Uterus (tissue), 4 donors: ENCODE measurements around the gene MAPK10. TPM values are rescaled to one million over a fixed set of nuclear protein-coding genes. Genes with fewer than 3 reads are reported as not detected.

Source experiments
- DNase-seq, 2 donors: peaks; one replicate each; pipeline ENCODE4 v3.0.0-alpha.2; 2019 to 2020
- H3K27ac ChIP-seq, 2 donors: fragments of 200-600 bp; sonication (generic); 1 replicate in 1 of 2; 2 replicates in 1 of 2; pipeline ENCODE4 v1.5.1; 2016 to 2018
- H3K27me3 ChIP-seq, 2 donors: fragments of 200-600 bp; sonication (generic); one replicate each; pipeline ENCODE4 v1.5.1; 2018 to 2019; ENCODE audit warnings: control low read depth in 1 of 2
- H3K36me3 ChIP-seq, 2 donors: fragments of 200-600 bp; sonication (generic); one replicate each; pipeline ENCODE4 v1.5.1; 2019; ENCODE audit warnings: control low read depth in 1 of 2
- H3K4me1 ChIP-seq, 2 donors: fragments of 200-600 bp; sonication (generic); one replicate each; pipeline ENCODE4 v1.5.1; 2018 to 2019; ENCODE audit warnings: control low read depth in 1 of 2
- H3K4me3 ChIP-seq, 2 donors: fragments of 200-600 bp; sonication (generic); 1 replicate in 1 of 2; 2 replicates in 1 of 2; pipeline ENCODE4 v1.5.1; 2018 to 2019; ENCODE audit warnings: mild to moderate bottlenecking in 1 of 2
- H3K9me3 ChIP-seq, 2 donors: fragments of 200-600 bp; sonication (generic); one replicate each; pipeline ENCODE4 v1.5.1; 2019; ENCODE audit warnings: control low read depth in 1 of 2
- POLR2A ChIP-seq, 2 donors: fragments of 450-650 bp; IDR thresholded peaks; one replicate each; pipeline ENCODE4 v1.6.1; 2016; ENCODE audit warnings: antibody characterized with exemption in 2 of 2, mild to moderate bottlenecking in 1 of 2, moderate library complexity in 1 of 2
- intact Hi-C: fragments of 100-400 bp; cut with DNase I; formaldehyde crosslinking; loops from one replicate; pipeline ENCODE4 v1.15.1; 2023; ENCODE audit warnings: low total_unique reads
- total RNA-seq, 4 donors: library from RNA; depleted of rRNA in 3 of 4; stranded (reverse); fragments of >200 nt in 3 of 4; gene quantifications; one replicate each; pipeline versions ENCODE4 v1.1.0 to v1.2.4, GENCODE V29; 2014 to 2023
- TF ChIP-seq, protein P1 (sequence below), 4 experiments: fragments of 200-600 bp in 2 of 4; fragments of 450-650 bp in 2 of 4; sonication (generic) in 2 of 4; IDR thresholded peaks; one replicate each; pipeline ENCODE4 v1.5.1; 2016 to 2019; ENCODE audit warnings: antibody characterized with exemption in 4 of 4, mild to moderate bottlenecking in 2 of 4, moderate library complexity in 1 of 4
- donor health status: DM: yes; HTN: yes; CAD: no.

MAPK10 gene
- total RNA-seq, 4 donors from 2014 or later, result 38.2 to 144 (median 73.0) TPM

DNA sequence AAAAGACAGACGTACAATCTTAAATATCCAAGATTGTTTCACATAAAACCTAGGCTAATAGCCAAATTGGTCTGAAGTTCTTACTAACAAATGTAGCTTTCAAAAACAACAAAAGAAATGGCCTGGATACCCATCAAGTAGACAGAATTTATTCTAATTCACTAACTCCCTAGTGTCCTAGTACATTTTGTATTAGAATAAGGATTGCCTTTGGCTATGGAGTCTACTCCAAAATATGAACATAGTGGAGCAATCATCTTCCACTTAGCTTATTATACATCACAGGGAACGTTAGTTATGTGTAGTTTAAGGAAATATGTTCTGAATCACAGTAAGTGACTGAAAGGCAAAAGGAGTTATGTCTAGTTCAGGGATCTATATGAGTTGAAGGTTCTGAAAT lies 81.7 kb downstream of the MAPK10 start:
- no peak overlapping the region for H3K27ac ChIP-seq
- H3K27me3 ChIP-seq, result no peaks in the 10 kb centered on the region
- TF ChIP-seq, protein P1, sequence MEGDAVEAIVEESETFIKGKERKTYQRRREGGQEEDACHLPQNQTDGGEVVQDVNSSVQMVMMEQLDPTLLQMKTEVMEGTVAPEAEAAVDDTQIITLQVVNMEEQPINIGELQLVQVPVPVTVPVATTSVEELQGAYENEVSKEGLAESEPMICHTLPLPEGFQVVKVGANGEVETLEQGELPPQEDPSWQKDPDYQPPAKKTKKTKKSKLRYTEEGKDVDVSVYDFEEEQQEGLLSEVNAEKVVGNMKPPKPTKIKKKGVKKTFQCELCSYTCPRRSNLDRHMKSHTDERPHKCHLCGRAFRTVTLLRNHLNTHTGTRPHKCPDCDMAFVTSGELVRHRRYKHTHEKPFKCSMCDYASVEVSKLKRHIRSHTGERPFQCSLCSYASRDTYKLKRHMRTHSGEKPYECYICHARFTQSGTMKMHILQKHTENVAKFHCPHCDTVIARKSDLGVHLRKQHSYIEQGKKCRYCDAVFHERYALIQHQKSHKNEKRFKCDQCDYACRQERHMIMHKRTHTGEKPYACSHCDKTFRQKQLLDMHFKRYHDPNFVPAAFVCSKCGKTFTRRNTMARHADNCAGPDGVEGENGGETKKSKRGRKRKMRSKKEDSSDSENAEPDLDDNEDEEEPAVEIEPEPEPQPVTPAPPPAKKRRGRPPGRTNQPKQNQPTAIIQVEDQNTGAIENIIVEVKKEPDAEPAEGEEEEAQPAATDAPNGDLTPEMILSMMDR (IDR thresholded peaks at IDR 0.05), result no peak
- no peak for TF ChIP-seq POLR2A (IDR thresholded peaks at IDR 0.05)
- H3K36me3 ChIP-seq, result no peaks in the 10 kb centered on the region
- H3K9me3 ChIP-seq, result no peaks in the 10 kb centered on the region
- intact Hi-C loops, result no loop called here
- DNase-seq, result no peak
- peaks cover 0 to 8% of the 10 kb centered on the region in 2 donors for H3K4me1 ChIP-seq
- no peak overlapping the region for H3K4me3 ChIP-seq

DNA sequence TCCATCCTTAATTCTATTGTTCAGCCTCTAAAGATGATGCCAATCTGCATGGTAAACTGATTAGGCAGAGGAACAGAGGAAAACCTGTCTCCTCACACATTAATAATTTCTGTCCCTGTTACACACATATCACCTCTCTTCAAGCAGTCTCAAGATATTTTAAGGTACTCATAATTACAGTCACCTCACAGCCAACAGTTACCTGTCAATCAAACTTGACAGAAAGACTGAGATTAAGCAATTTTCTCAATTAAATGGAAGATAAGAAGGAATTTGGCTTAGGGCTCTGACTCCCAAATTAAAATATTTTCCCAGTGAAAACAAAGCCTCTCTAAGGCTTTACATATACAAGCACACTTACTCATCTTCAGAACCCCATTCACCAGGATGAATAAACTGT lies 85.2 kb downstream of the MAPK10 start:
- H3K36me3 ChIP-seq, result no peaks in the 10 kb centered on the region
- no peak overlapping the region for H3K4me3 ChIP-seq
- DNase-seq, result no peak
- TF ChIP-seq, protein P1 (IDR thresholded peaks at IDR 0.05), result no peak
- TF ChIP-seq POLR2A (IDR thresholded peaks at IDR 0.05), result no peak
- no peaks in the 10 kb centered on the region for H3K4me1 ChIP-seq
- H3K9me3 ChIP-seq, result no peaks in the 10 kb centered on the region
- H3K27me3 ChIP-seq, result no peaks in the 10 kb centered on the region
- H3K27ac ChIP-seq, result no peak overlapping the region
- intact Hi-C loops, result no loop called here

DNA sequence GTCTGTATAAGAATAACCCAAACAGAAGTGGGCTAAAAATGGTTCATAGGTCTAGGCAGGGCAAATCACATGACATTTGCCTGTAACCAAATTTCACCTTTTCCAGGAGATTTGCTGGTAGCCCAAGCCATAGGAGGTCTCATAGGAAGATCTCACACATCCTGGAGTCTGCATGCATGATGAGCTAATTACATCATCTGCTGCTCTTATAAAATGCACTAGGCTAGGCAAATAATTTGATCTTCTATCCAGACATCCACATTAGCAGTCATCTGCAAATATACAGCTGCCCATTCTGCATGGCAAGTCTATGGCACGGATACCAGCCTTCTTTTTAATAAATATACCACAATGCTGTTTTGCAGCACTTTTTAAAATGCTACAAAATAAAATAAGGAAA lies 87.2 kb downstream of the MAPK10 start:
- DNase-seq, result no peak
- Histone ChIP-seq H3K36me3 (no peaks in the 10 kb centered on the region), H3K27me3 (no peaks in the 10 kb centered on the region), H3K4me1 (no peaks in the 10 kb centered on the region), H3K4me3 (no peak overlapping the region), H3K27ac (no peak overlapping the region), H3K9me3 (no peaks in the 10 kb centered on the region)
- intact Hi-C loops, result no loop called here
- TF ChIP-seq, protein P1 (IDR thresholded peaks at IDR 0.05), result no peak
- TF ChIP-seq POLR2A (IDR thresholded peaks at IDR 0.05), result no peak

DNA sequence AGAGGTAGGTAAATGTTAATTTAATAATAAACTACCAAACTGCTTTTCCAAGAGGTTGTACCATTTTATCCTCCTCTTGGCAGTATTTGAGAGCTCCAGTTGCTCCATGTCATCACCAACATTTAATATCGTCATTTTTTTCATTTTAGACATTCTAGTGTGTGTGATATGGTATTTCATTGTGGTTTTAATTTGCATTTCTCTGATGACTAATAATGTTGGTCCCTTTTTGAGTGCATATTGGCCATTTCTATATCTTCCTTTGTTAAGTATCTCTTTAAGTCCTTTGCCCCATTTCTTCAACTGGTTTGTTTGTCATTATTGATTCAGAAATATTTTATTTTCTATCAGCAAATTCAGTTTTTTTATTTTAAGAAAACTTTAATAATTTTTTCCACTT lies 88.8 kb downstream of the MAPK10 start:
- intact Hi-C loops, result no loop called here
- TF ChIP-seq POLR2A (IDR thresholded peaks at IDR 0.05), result no peak
- TF ChIP-seq, protein P1 (IDR thresholded peaks at IDR 0.05), result no peak
- DNase-seq, result no peak
- Histone ChIP-seq H3K27ac (no peak overlapping the region), H3K4me1 (no peaks in the 10 kb centered on the region), H3K9me3 (no peaks in the 10 kb centered on the region), H3K4me3 (no peak overlapping the region), H3K36me3 (no peaks in the 10 kb centered on the region), H3K27me3 (no peaks in the 10 kb centered on the region)

DNA sequence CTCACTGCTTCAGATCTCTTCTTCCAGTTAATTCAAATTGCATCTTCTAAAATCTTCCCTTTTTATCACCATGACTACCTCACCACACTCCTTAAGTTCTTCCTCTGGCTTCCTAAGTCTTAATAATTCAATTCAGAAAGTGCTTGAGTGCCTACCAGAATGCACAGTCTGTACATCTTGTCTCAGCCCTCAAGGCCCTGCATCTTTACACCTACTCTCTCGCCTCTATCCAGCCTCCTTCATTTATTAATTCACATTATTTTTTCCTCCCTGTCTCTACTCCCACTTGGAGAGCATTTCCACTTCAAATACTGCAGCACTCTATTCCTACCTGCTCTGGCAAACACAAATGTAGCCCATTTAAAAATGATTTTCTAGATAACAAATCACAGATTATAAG lies 90.5 kb downstream of the MAPK10 start:
- intact Hi-C loops, result no loop called here
- no peaks in the 10 kb centered on the region for H3K36me3 ChIP-seq
- no peak for DNase-seq
- H3K27ac ChIP-seq, result no peak overlapping the region
- TF ChIP-seq, protein P1 (IDR thresholded peaks at IDR 0.05), result no peak
- no peaks in the 10 kb centered on the region for H3K9me3 ChIP-seq
- H3K4me3 ChIP-seq, result no peak overlapping the region
- no peaks in the 10 kb centered on the region for H3K27me3 ChIP-seq
- H3K4me1 ChIP-seq, result no peaks in the 10 kb centered on the region
